HepG2 (cell line): ENCODE data around the gene SLC43A3. TPM values are rescaled to one million over a fixed set of nuclear protein-coding genes. Genes with fewer than 3 reads are reported as not detected.

ENCODE experiments used
- ATAC-seq: fragments of 200-7000 bp; cut with Tn5 transposase; 3 replicates; pipeline ENCODE4 v1.9.1; 2020; ENCODE audit warnings: mild to moderate bottlenecking, moderate library complexity
- BruUV-seq: library from RNA; stranded (reverse); fragments of 400-500 nt; replicated peaks from 2 replicates; lab custom pipeline; 2021; lab: Mats Ljungman, UMichigan
- CTCF ChIA-PET: fragments of 300-600 bp; formaldehyde crosslinking; extraction: SDS; loops from one replicate; lab custom pipeline; 2021; ENCODE audit warnings: low total read pairs, inconsistent platforms, low intra/inter-chr PET ratio; lab: Yijun Ruan, JAX
- POLR2A ChIA-PET: fragments of 350-600 bp; sonication (Branson Sonifier 250); formaldehyde crosslinking; loops from one replicate; lab custom pipeline; 2020; ENCODE audit warnings: antibody characterized with exemption, inconsistent platforms; lab: Yijun Ruan, JAX
- DNase-seq: peaks from one replicate; pipeline ENCODE4 v3.0.0-alpha.2; 2015; ENCODE audit warnings: low spot score
- FAIRE-seq: peaks from 3 replicates; lab custom pipeline; 2011; peaks lifted over from hg19 to GRCh38; lab: Jason Lieb, UNC
- H2AFZ ChIP-seq: one replicate; pipeline ENCODE4 v1.6.1; 2011; ENCODE audit warnings: low read length, inconsistent platforms
- H3K27ac ChIP-seq: fragments of 300-600 bp; 3 replicates; pipeline ENCODE4 v1.8.0; 2011; ENCODE audit warnings: mixed run types, mild to moderate bottlenecking, mixed read lengths, low read length, inconsistent platforms; ENCODE audit not compliant: insufficient read depth; ENCODE audit errors: extremely low read length
- H3K27me3 ChIP-seq, 2 experiments: fragments of 200-600 bp in 1 of 2; 2 replicates in 1 of 2; 3 replicates in 1 of 2; pipeline versions ENCODE4 v1.6.0 to v1.8.0; 2011; ENCODE audit warnings: low read length in 2 of 2, mild to moderate bottlenecking in 2 of 2, moderate library complexity in 2 of 2, inconsistent platforms in 1 of 2; ENCODE audit not compliant: insufficient read depth in 2 of 2, control insufficient read depth in 1 of 2
- H3K36me3 ChIP-seq, 2 experiments: fragments of 200-600 bp in 1 of 2; replicated peaks in 1 of 2; 2 replicates in 1 of 2; 3 replicates in 1 of 2; pipeline versions ENCODE4 v1.5.1 to v1.8.0; 2011; ENCODE audit warnings: low read length in 2 of 2, inconsistent platforms in 1 of 2; ENCODE audit not compliant: insufficient read depth in 2 of 2, control insufficient read depth in 1 of 2
- H3K4me1 ChIP-seq: 2 replicates; pipeline ENCODE4 v1.5.1; 2012; ENCODE audit warnings: low read length, inconsistent platforms; ENCODE audit not compliant: insufficient read depth
- H3K4me2 ChIP-seq: 2 replicates; pipeline ENCODE4 v1.6.0; 2011; ENCODE audit warnings: low read depth, low read length, inconsistent platforms
- H3K4me3 ChIP-seq, 3 experiments: fragments of 200-600 bp in 1 of 3; sonication (generic), shearing (Covaris generic) in 1 of 3; replicated peaks in 1 of 3; 2 replicates each; pipeline ENCODE4 v1.5.1; 2011 to 2016; ENCODE audit warnings: low read length in 3 of 3, inconsistent platforms in 2 of 3, low read depth in 2 of 3, mild to moderate bottlenecking in 2 of 3, control low read depth in 1 of 3, mixed read lengths in 1 of 3; ENCODE audit not compliant: insufficient read depth in 1 of 3
- H3K79me2 ChIP-seq: one replicate; pipeline ENCODE4 v1.6.1; 2011; ENCODE audit warnings: low read length, inconsistent platforms; ENCODE audit not compliant: insufficient read depth
- H3K9ac ChIP-seq: 2 replicates; pipeline ENCODE4 v1.6.0; 2011; ENCODE audit warnings: mild to moderate bottlenecking, low read depth, low read length, inconsistent platforms; ENCODE audit not compliant: insufficient read depth
- H3K9me3 ChIP-seq: 2 replicates; pipeline ENCODE4 v1.5.1; 2012; ENCODE audit warnings: mild to moderate bottlenecking, low read length
- H4K20me1 ChIP-seq: 2 replicates; pipeline ENCODE4 v1.6.0; 2011; ENCODE audit warnings: inconsistent platforms, mild to moderate bottlenecking, low read length, moderate library complexity; ENCODE audit not compliant: insufficient read depth
- BORCS8-MEF2B ChIP-seq: sonication (generic); formaldehyde crosslinking; IDR thresholded peaks from 2 replicates; pipeline ENCODE4 v1.8.0; 2022; ENCODE audit warnings: mild to moderate bottlenecking, missing genetic modification reagents
- BRD4 ChIP-seq: sonication (generic); formaldehyde crosslinking; IDR thresholded peaks from 2 replicates; pipeline ENCODE4 v1.4.0; 2020; ENCODE audit warnings: missing genetic modification reagents
- CENPT ChIP-seq: sonication (generic); formaldehyde crosslinking; IDR thresholded peaks from 2 replicates; pipeline ENCODE4 v1.8.0; 2022; ENCODE audit warnings: low read depth, mild to moderate bottlenecking, moderate library complexity, missing genetic modification reagents
- DNMT1 ChIP-seq: sonication (generic); formaldehyde crosslinking; IDR thresholded peaks from 2 replicates; pipeline ENCODE4 v1.5.1; 2020; ENCODE audit warnings: mild to moderate bottlenecking, missing genetic modification reagents
- FOXA1 ChIP-seq, 2 experiments: fragments of 450-650 bp in 1 of 2; sonication (generic) in 1 of 2; formaldehyde crosslinking in 1 of 2; IDR thresholded peaks; 2 replicates each; pipeline versions ENCODE4 v1.4.0 to v1.6.1; 2016 to 2020; ENCODE audit warnings: missing genetic modification reagents in 1 of 2
- MTA1 ChIP-seq: sonication (generic); formaldehyde crosslinking; IDR thresholded peaks from 2 replicates; pipeline ENCODE4 v1.4.0; 2020; ENCODE audit warnings: missing genetic modification reagents, mild to moderate bottlenecking, borderline replicate concordance
- NONO ChIP-seq, 2 experiments: fragments of 450-650 bp in 1 of 2; sonication (generic) in 1 of 2; formaldehyde crosslinking in 1 of 2; IDR thresholded peaks in 1 of 2; conservative IDR thresholded peaks in 1 of 2; 2 replicates each; pipeline versions ENCODE4 v1.6.1 to v1.8.0; 2017 to 2022; ENCODE audit warnings: mild to moderate bottlenecking in 1 of 2, missing genetic modification reagents in 1 of 2, moderate library complexity in 1 of 2
- REXO4 ChIP-seq: sonication (generic); formaldehyde crosslinking; IDR thresholded peaks from 2 replicates; pipeline ENCODE4 v1.8.0; 2022; ENCODE audit warnings: missing genetic modification reagents, mild to moderate bottlenecking, borderline replicate concordance
- ZBTB33 ChIP-seq: sonication (generic); formaldehyde crosslinking; IDR thresholded peaks from 2 replicates; pipeline ENCODE4 v1.4.0; 2020; ENCODE audit warnings: missing genetic modification reagents
- ZBTB4 ChIP-seq: sonication (generic); formaldehyde crosslinking; IDR thresholded peaks from 2 replicates; pipeline ENCODE4 v1.4.0; 2020; ENCODE audit warnings: missing genetic modification reagents, mild to moderate bottlenecking, borderline replicate concordance
- ZNF562 ChIP-seq: sonication (generic); formaldehyde crosslinking; IDR thresholded peaks from 2 replicates; pipeline ENCODE4 v1.8.0; 2022; ENCODE audit warnings: missing genetic modification reagents, borderline replicate concordance
- ZNF605 ChIP-seq: sonication (generic); formaldehyde crosslinking; IDR thresholded peaks from 2 replicates; pipeline ENCODE4 v1.8.0; 2022; ENCODE audit warnings: mild to moderate bottlenecking, missing genetic modification reagents
- ZNF615 ChIP-seq: sonication (generic); formaldehyde crosslinking; IDR thresholded peaks from 2 replicates; pipeline ENCODE4 v1.5.0; 2020; ENCODE audit warnings: mild to moderate bottlenecking, missing genetic modification reagents, borderline replicate concordance
- ZNF800 ChIP-seq: sonication (generic); formaldehyde crosslinking; IDR thresholded peaks from 2 replicates; pipeline ENCODE4 v1.4.0; 2020; ENCODE audit warnings: missing genetic modification reagents
- WGBS: methylation state at CpG from one replicate; pipeline ENCODE4 v1.1.6; 2017; ENCODE audit warnings: low lambda C conversion rate; 5-methylcytosine and 5-hydroxymethylcytosine counted together
- in situ Hi-C: cut with HindIII; loops from 2 replicates; pipeline ENCODE4 v1.10.0; 2017; ENCODE audit warnings: low pct_unique_long_range_greater_than_20kb; ENCODE audit not compliant: extremely low pct_ligation_motif_present
- intact Hi-C: fragments of 100-400 bp; cut with micrococcal nuclease; formaldehyde crosslinking; loops from one replicate; pipeline ENCODE4 v1.10.0; 2022; ENCODE audit not compliant: unreplicated experiment
- polyA plus RNA-seq, 8 experiments: library from polyadenylated mRNA; depleted of rRNA in 3 of 8; stranded (reverse) in 7 of 8; unstranded in 1 of 8; fragments of >200 nt; fragmentation: Illumina TruSeq in 4 of 8; extraction: Trizol in 4 of 8; gene quantifications; 2 replicates each; pipeline versions ENCODE4 v1.2.1 to v1.2.3, GENCODE V29; 2011 to 2016; ENCODE audit warnings: low read depth in 4 of 8, missing spikeins in 1 of 8, mixed read lengths in 1 of 8; ENCODE audit not compliant: insufficient read depth in 1 of 8
- total RNA-seq, 5 experiments: library from RNA; depleted of rRNA; stranded (reverse); fragments of >200 nt; fragmentation: Illumina TruSeq; extraction: Trizol; gene quantifications; 2 replicates each; pipeline ENCODE4 v1.2.3, GENCODE V29; 2016; ENCODE audit warnings: low read depth in 1 of 5

SLC43A3 gene
- total and polyA plus RNA-seq, 2 of the 13 experiments (the other 11 are each of a cell fraction or from before 2014, with no cell fraction given), result 2.6 TPM; not detected in 1

- CTCF ChIA-PET, result no interaction called here
- H3K4me3 ChIP-seq, result no peak overlapping the region
- BruUV-seq, result no TSS peak
- POLR2A ChIA-PET, result interaction anchor here (1.0 to 1.3 kb wide), 2 partner anchors 16 to 39 kb away, joined by 3 read pairs; partner anchors contain the start of genes RTN4RL2 and SLC43A1
- H3K36me3 ChIP-seq, result no peaks in the 10 kb centered on the region
- H3K4me1 ChIP-seq, result peaks cover 52% of the 10 kb centered on the region
- no peaks in the 10 kb centered on the region for H3K79me2 ChIP-seq
- no peak overlapping the region for H2AFZ ChIP-seq
- WGBS, result 98% methylated on average over 55 of the region's 80 CpGs
- no peaks in the 10 kb centered on the region for H3K27me3 ChIP-seq
- intact Hi-C loops, result no loop called here
- H3K9ac ChIP-seq, result no peak overlapping the region
- H4K20me1 ChIP-seq, result no peaks in the 10 kb centered on the region
- ATAC-seq, result no peak
- in situ Hi-C loops, result no loop called here
- no peak for DNase-seq
- H3K27ac ChIP-seq, result no peak overlapping the region
- no peak overlapping the region for H3K4me2 ChIP-seq
- no peaks in the 10 kb centered on the region for H3K9me3 ChIP-seq
- no peak for TF ChIP-seq BORCS8-MEF2B (CRISPR knock-in tag)
- no peak for TF ChIP-seq ZNF615
- no peak for TF ChIP-seq DNMT1
- no peak for TF ChIP-seq NONO (IDR thresholded peaks at IDR 0.05)
- TF ChIP-seq NONO (CRISPR knock-in tag; conservative IDR thresholded peaks at IDR 0.05), result 0 out of 2 replicates have a peak, but pooled peaks have one; percentile 4
- TF ChIP-seq MTA1 (CRISPR knock-in tag), result no peak
- TF ChIP-seq CENPT, result no peak
- no peak for TF ChIP-seq FOXA1 (IDR thresholded peaks at IDR 0.05)
- no peak for TF ChIP-seq FOXA1 (CRISPR knock-in tag; IDR thresholded peaks at IDR 0.05)
- TF ChIP-seq ZNF562 (CRISPR knock-in tag), result no peak
- TF ChIP-seq BRD4, result no peak
- TF ChIP-seq ZBTB4, result no peak
- peak; percentile 65; the same call in 1 of the 2 replicates for TF ChIP-seq ZBTB33 (CRISPR knock-in tag)
- TF ChIP-seq REXO4 (CRISPR knock-in tag), result no peak
- no peak for TF ChIP-seq ZNF800 (CRISPR knock-in tag)
- no peak for TF ChIP-seq ZNF605 (CRISPR knock-in tag)
- FAIRE-seq, result no peak
Measured at GRCh38 chr11:57476047-57476756, 49.3 kb upstream of the SLC43A3 start.
